Adipocyte (in vitro differentiated cells): ENCODE results near the gene GALNT7.

Experiments
- DNase-seq: peaks from one replicate; pipeline ENCODE4 v3.0.0-alpha.2; 2015; ENCODE audit warnings: low read depth
- H3K27me3 ChIP-seq: replicated peaks from 2 replicates; pipeline ENCODE4 v1.7.0; 2013; ENCODE audit warnings: mild to moderate bottlenecking, low read length, moderate library complexity; ENCODE audit not compliant: control insufficient read depth, insufficient read depth
- H3K36me3 ChIP-seq: 2 replicates; pipeline ENCODE4 v1.7.0; 2013; ENCODE audit warnings: low read length, mild to moderate bottlenecking, moderate library complexity; ENCODE audit not compliant: control insufficient read depth, insufficient read depth, severe bottlenecking
- H3K4me1 ChIP-seq: 2 replicates; pipeline ENCODE4 v1.7.0; 2013; ENCODE audit warnings: mild to moderate bottlenecking, low read length, moderate library complexity; ENCODE audit not compliant: control insufficient read depth, insufficient read depth
- H3K4me3 ChIP-seq: 2 replicates; pipeline ENCODE4 v1.7.0; 2013; ENCODE audit warnings: mild to moderate bottlenecking, low read length, moderate library complexity
- H3K9ac ChIP-seq: 2 replicates; pipeline ENCODE4 v1.7.0; 2013; ENCODE audit warnings: mild to moderate bottlenecking, low read length, moderate library complexity
- H3K9me3 ChIP-seq: 2 replicates; pipeline ENCODE4 v1.7.0; 2013; ENCODE audit warnings: mild to moderate bottlenecking, low read length, moderate library complexity; ENCODE audit not compliant: control insufficient read depth

Gene GALNT7

DNA sequence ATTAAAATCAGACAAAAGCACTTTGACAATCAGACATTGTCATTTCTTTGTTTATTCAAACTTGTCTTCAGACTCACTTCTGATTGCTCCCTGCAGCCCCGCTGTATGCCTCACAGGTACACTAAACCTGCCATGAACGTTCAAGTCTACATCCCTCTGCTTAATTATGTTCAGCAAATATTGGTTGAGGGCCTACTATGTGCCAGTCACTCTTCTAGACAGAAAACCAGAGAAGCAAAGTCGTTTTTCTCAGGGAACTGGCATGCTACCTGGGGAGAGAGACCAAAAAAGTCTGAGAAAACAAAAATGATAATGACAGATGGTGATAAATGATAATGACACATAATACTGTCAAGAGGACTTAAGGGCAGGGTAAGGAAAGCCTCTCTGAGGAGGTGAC is 146.1 kb downstream of the GALNT7 start:
- no peaks in the 10 kb centered on the region for H3K36me3 ChIP-seq
- H3K4me3 ChIP-seq = no peak overlapping the region
- no peaks in the 10 kb centered on the region for H3K27me3 ChIP-seq
- H3K4me1 ChIP-seq = peaks cover 9% of the 10 kb centered on the region
- no peak overlapping the region for H3K9ac ChIP-seq
- H3K9me3 ChIP-seq = no peaks in the 10 kb centered on the region
- no peak for DNase-seq

DNA sequence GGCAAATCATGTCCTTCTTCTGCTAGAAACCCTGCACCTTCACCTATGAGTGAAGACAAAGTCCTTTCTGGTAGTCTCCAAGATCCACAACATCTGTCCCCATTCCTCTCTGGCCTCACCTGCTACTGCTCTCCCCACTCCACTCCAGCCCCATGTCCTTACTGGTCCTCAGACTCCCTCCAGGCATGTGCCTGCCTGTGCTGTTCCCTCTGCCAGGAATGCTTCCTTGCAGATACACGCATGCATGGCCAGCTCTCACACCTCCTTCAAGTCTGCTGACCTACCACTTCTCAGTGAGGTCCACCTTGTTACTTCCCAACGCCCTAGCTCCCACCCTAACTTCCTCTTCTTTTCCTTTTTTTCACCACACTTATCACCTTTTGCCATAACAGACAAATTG is 147.4 kb downstream of the GALNT7 start:
- Histone ChIP-seq H3K4me3 (no peak overlapping the region), H3K9me3 (no peaks in the 10 kb centered on the region), H3K27me3 (no peaks in the 10 kb centered on the region), H3K36me3 (no peaks in the 10 kb centered on the region), H3K4me1 (peaks cover 12% of the 10 kb centered on the region), H3K9ac (no peak overlapping the region)
- no peak for DNase-seq

GRCh38 chr4:173317004-173317403 is 148.4 kb downstream of the GALNT7 start:
- no peaks in the 10 kb centered on the region for H3K9me3 ChIP-seq
- no peak for DNase-seq
- H3K36me3 ChIP-seq = no peaks in the 10 kb centered on the region
- H3K4me3 ChIP-seq = no peak overlapping the region
- H3K4me1 ChIP-seq = peaks cover 12% of the 10 kb centered on the region
- no peak overlapping the region for H3K9ac ChIP-seq
- no peaks in the 10 kb centered on the region for H3K27me3 ChIP-seq

- peaks cover 14% of the 10 kb centered on the region for H3K4me1 ChIP-seq
- no peaks in the 10 kb centered on the region for H3K9me3 ChIP-seq
- no peak for DNase-seq
- no peak overlapping the region for H3K9ac ChIP-seq
- no peak overlapping the region for H3K4me3 ChIP-seq
- H3K27me3 ChIP-seq = no peaks in the 10 kb centered on the region
- no peaks in the 10 kb centered on the region for H3K36me3 ChIP-seq
Observed at GRCh38 chr4:173318240-173318639, 149.6 kb downstream of the GALNT7 start.

- peaks cover 17% of the 10 kb centered on the region for H3K4me1 ChIP-seq
- H3K4me3 ChIP-seq = no peak overlapping the region
- H3K9ac ChIP-seq = no peak overlapping the region
- DNase-seq = peak; percentile 79
- H3K36me3 ChIP-seq = no peaks in the 10 kb centered on the region
- H3K27me3 ChIP-seq = no peaks in the 10 kb centered on the region
- no peaks in the 10 kb centered on the region for H3K9me3 ChIP-seq
Observed at GRCh38 chr4:173318648-173319211, 150.1 kb downstream of the GALNT7 start.

DNA sequence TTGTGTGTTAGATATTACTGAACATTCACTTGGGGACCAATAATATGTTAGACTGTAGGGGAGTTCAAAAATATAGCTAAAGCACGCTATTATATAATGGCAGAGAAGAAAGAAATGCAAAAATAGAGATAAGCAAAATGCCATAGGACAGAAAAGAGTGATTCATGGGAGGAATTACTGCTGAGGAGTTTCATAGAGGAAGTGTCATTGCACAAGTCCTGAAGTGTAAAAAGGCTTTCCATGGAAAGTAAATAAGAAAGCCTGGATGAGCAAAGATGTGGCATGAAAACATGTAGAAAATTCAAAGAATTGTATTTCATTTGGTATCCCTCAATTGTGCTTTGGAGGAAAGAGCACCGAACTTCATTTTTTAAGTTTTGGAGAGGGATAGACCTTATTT is 151.1 kb downstream of the GALNT7 start:
- Histone ChIP-seq H3K4me1 (peaks cover 17% of the 10 kb centered on the region), H3K36me3 (no peaks in the 10 kb centered on the region), H3K27me3 (no peaks in the 10 kb centered on the region), H3K9ac (no peak overlapping the region), H3K4me3 (no peak overlapping the region), H3K9me3 (no peaks in the 10 kb centered on the region)
- DNase-seq = peak; percentile 58

- Histone ChIP-seq H3K27me3 (no peaks in the 10 kb centered on the region), H3K36me3 (peaks cover 22% of the 10 kb centered on the region), H3K9me3 (no peaks in the 10 kb centered on the region), H3K4me1 (peaks cover 5% of the 10 kb centered on the region), H3K9ac (no peak overlapping the region), H3K4me3 (no peak overlapping the region)
- no peak for DNase-seq
Observed at GRCh38 chr4:173325007-173325736, 156.6 kb downstream of the GALNT7 start.

GRCh38 chr4:173328236-173328901 is 159.8 kb downstream of the GALNT7 start:
- H3K36me3 ChIP-seq = peaks cover 30% of the 10 kb centered on the region
- H3K4me3 ChIP-seq = no peak overlapping the region
- no peaks in the 10 kb centered on the region for H3K9me3 ChIP-seq
- peaks cover 18% of the 10 kb centered on the region for H3K4me1 ChIP-seq
- DNase-seq = no peak
- H3K27me3 ChIP-seq = no peaks in the 10 kb centered on the region
- H3K9ac ChIP-seq = no peak overlapping the region

DNA sequence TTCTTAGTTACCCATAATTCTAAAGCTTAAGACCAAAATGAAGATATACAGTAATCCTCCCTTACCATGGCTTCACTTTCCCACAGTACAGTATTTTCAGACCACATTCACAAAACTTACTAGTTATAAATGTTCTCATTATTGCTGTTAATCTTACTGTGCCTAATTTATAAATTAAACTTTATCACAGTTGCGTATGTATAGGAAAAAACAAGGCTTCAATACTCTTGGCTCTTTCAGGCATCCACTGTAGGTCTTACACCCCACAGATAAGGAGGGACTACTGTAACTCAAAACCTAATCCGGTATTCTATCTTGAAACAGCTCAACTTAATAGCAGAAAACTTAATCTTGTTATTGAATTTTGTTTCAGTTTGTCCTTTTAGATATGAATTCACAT is 162.0 kb downstream of the GALNT7 start:
- no peak for DNase-seq
- H3K4me1 ChIP-seq = peaks cover 16% of the 10 kb centered on the region
- no peaks in the 10 kb centered on the region for H3K9me3 ChIP-seq
- peaks cover 30% of the 10 kb centered on the region for H3K36me3 ChIP-seq
- H3K9ac ChIP-seq = no peak overlapping the region
- no peaks in the 10 kb centered on the region for H3K27me3 ChIP-seq
- H3K4me3 ChIP-seq = no peak overlapping the region

GRCh38 chr4:173332021-173332487 is 163.4 kb downstream of the GALNT7 start:
- Histone ChIP-seq H3K9me3 (no peaks in the 10 kb centered on the region), H3K4me1 (peaks cover 16% of the 10 kb centered on the region), H3K27me3 (no peaks in the 10 kb centered on the region), H3K36me3 (peaks cover 30% of the 10 kb centered on the region), H3K9ac (peak overlapping the region; percentile 99), H3K4me3 (peak overlapping the region; percentile 98)
- DNase-seq = peak; percentile 37

DNA sequence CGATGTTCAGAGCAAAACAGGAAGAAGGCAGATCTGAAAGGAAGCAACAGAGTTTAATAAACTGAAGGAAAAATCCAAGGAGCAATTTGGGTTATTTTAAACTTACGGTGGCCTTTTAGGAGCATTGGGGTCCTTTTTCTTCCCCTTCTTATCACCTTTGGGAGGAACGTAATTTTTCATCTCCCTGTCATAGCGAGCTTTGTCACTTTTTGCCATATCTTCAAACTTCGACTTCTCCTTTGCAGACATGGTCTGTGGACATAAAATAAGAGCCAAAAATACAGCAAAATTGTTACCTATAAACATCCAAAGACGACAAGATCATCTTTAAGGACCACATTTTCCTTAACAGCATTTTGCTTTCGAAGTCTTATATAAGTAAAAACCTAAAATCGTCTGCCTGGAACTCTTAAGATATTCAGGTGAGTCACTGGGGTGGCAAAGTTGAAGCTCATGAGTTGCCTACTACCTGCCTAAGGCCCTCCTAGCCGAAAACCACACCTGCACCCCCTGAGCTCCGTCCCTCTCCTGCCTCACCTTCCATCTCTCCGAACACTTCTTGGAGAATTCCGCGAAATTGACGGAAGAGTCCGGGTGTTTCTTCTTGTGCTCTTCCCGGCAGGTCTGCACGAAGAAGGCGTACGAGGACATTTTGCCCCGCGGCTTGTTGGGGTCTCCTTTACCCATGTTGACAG is 164.5 kb downstream of the GALNT7 start:
- H3K36me3 ChIP-seq = peaks cover 26% of the 10 kb centered on the region
- peaks cover 16% of the 10 kb centered on the region for H3K4me1 ChIP-seq
- H3K9me3 ChIP-seq = no peaks in the 10 kb centered on the region
- no peaks in the 10 kb centered on the region for H3K27me3 ChIP-seq
- peak overlapping the region; percentile 99 for H3K9ac ChIP-seq
- H3K4me3 ChIP-seq = peak overlapping the region; percentile 98
- DNase-seq = peak; percentile 10
